Neural crest cell (in vitro differentiated cells): ENCODE results near the gene ARIH2. TPM values are rescaled to one million over a fixed set of nuclear protein-coding genes. Genes with fewer than 3 reads are reported as not detected.

Experiments
- DNase-seq: peaks from one replicate; pipeline ENCODE4 v3.0.0; 2021; ENCODE audit warnings: low read depth, mixed read lengths, low spot score
- H3K27ac Mint-ChIP-seq: one replicate; pipeline ENCODE4 v1.8.0; 2021; ENCODE audit warnings: mild to moderate bottlenecking, mixed read lengths; ENCODE audit not compliant: unreplicated experiment
- H3K27me3 Mint-ChIP-seq: 2 replicates; pipeline ENCODE4 v1.8.0; 2021; ENCODE audit warnings: low read depth, mild to moderate bottlenecking, mixed read lengths
- H3K36me3 Mint-ChIP-seq: 2 replicates; pipeline ENCODE4 v1.8.0; 2021; ENCODE audit warnings: low read depth, mild to moderate bottlenecking, mixed read lengths
- H3K4me1 Mint-ChIP-seq: 2 replicates; pipeline ENCODE4 v1.8.0; 2021; ENCODE audit warnings: mixed read lengths
- H3K4me3 Mint-ChIP-seq: one replicate; pipeline ENCODE4 v1.8.0; 2021; ENCODE audit warnings: mild to moderate bottlenecking, mixed read lengths
- H3K9me3 Mint-ChIP-seq: 2 replicates; pipeline ENCODE4 v1.8.0; 2021; ENCODE audit warnings: mixed read lengths
- CTCF ChIP-seq: fragments of 200-600 bp; sonication (generic); conservative IDR thresholded peaks from 2 replicates; pipeline ENCODE4 v1.5.0; 2021; ENCODE audit warnings: antibody characterized with exemption, mild to moderate bottlenecking
- total RNA-seq: library from RNA; stranded (reverse); gene quantifications from 2 replicates; pipeline ENCODE4 v1.2.1, GENCODE V29; 2021

The ARIH2 gene
- total RNA-seq, 1 donor from 2014 or later = 91.7 TPM

GRCh38 chr3:48930590-48930989 lies 11.9 kb downstream of the ARIH2 start:
- no peak for DNase-seq
- no peak for TF ChIP-seq CTCF
- H3K27me3 Mint-ChIP-seq = no peaks in the 10 kb centered on the region
- no peaks in the 10 kb centered on the region for H3K9me3 Mint-ChIP-seq
- no peak overlapping the region for H3K4me3 Mint-ChIP-seq
- no peak overlapping the region for H3K27ac Mint-ChIP-seq
- H3K4me1 Mint-ChIP-seq = peaks cover 39% of the 10 kb centered on the region
- peaks cover 23% of the 10 kb centered on the region for H3K36me3 Mint-ChIP-seq

GRCh38 chr3:48931944-48932580 lies 13.4 kb downstream of the ARIH2 start:
- no peaks in the 10 kb centered on the region for H3K9me3 Mint-ChIP-seq
- no peak overlapping the region for H3K4me3 Mint-ChIP-seq
- no peaks in the 10 kb centered on the region for H3K27me3 Mint-ChIP-seq
- peak overlapping the region; percentile 22 for H3K27ac Mint-ChIP-seq
- DNase-seq = no peak
- TF ChIP-seq CTCF = no peak
- peaks cover 23% of the 10 kb centered on the region for H3K36me3 Mint-ChIP-seq
- H3K4me1 Mint-ChIP-seq = peaks cover 37% of the 10 kb centered on the region

GRCh38 chr3:48934333-48934991 lies 15.8 kb downstream of the ARIH2 start:
- DNase-seq = no peak
- H3K9me3 Mint-ChIP-seq = no peaks in the 10 kb centered on the region
- H3K27me3 Mint-ChIP-seq = no peaks in the 10 kb centered on the region
- H3K27ac Mint-ChIP-seq = no peak overlapping the region
- peaks cover 34% of the 10 kb centered on the region for H3K36me3 Mint-ChIP-seq
- no peak overlapping the region for H3K4me3 Mint-ChIP-seq
- TF ChIP-seq CTCF = no peak
- H3K4me1 Mint-ChIP-seq = peaks cover 18% of the 10 kb centered on the region

GRCh38 chr3:48935530-48935929 lies 16.9 kb downstream of the ARIH2 start:
- H3K4me1 Mint-ChIP-seq = peaks cover 12% of the 10 kb centered on the region
- peaks cover 30% of the 10 kb centered on the region for H3K36me3 Mint-ChIP-seq
- DNase-seq = no peak
- no peak overlapping the region for H3K4me3 Mint-ChIP-seq
- H3K27ac Mint-ChIP-seq = no peak overlapping the region
- no peaks in the 10 kb centered on the region for H3K27me3 Mint-ChIP-seq
- TF ChIP-seq CTCF = no peak
- no peaks in the 10 kb centered on the region for H3K9me3 Mint-ChIP-seq

- H3K27me3 Mint-ChIP-seq = no peaks in the 10 kb centered on the region
Observed at GRCh38 chr3:48938156-48938555, 19.5 kb downstream of the ARIH2 start.

More at GRCh38 chr3:48938156-48938555, 19.5 kb downstream of the ARIH2 start:
- DNase-seq = no peak
- H3K9me3 Mint-ChIP-seq = no peaks in the 10 kb centered on the region
- TF ChIP-seq CTCF = no peak
- no peak overlapping the region for H3K4me3 Mint-ChIP-seq
- H3K27ac Mint-ChIP-seq = no peak overlapping the region
- H3K36me3 Mint-ChIP-seq = peaks cover 22% of the 10 kb centered on the region
- H3K4me1 Mint-ChIP-seq = no peaks in the 10 kb centered on the region
